ENCODE results near the gene VSIG10L2.

DNA sequence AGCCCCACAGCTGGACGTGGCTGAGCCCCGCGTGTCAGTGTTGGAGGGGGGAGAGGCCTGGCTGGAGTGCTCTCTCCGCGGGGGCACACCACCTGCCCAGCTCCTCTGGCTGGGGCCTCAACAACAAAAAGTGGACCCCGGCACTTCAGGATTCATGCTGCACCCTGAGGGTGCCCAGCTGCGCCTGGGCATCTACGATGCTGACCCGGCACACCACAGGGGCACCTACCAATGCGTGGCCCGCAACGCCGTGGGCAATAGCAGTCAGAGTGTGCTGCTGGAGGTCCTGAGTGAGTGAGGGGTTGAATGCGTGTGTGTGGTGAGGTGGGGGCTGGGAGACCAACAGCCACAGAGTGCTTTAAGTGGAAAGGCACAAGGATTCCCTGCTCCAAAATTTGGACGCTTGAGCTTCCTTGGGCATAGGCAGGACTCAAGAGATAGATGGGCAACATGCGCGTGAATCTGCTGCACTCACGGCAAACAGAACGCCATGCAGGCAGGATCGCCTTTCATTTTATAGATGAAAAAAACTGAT, 7.6 kb downstream of the VSIG10L2 start:
- TF ChIP-seq, protein P1, sequence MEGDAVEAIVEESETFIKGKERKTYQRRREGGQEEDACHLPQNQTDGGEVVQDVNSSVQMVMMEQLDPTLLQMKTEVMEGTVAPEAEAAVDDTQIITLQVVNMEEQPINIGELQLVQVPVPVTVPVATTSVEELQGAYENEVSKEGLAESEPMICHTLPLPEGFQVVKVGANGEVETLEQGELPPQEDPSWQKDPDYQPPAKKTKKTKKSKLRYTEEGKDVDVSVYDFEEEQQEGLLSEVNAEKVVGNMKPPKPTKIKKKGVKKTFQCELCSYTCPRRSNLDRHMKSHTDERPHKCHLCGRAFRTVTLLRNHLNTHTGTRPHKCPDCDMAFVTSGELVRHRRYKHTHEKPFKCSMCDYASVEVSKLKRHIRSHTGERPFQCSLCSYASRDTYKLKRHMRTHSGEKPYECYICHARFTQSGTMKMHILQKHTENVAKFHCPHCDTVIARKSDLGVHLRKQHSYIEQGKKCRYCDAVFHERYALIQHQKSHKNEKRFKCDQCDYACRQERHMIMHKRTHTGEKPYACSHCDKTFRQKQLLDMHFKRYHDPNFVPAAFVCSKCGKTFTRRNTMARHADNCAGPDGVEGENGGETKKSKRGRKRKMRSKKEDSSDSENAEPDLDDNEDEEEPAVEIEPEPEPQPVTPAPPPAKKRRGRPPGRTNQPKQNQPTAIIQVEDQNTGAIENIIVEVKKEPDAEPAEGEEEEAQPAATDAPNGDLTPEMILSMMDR (IDR thresholded peaks at IDR 0.05; ENCODE audit: insufficient read depth, low read length, poor library complexity, severe bottlenecking), result no peak
- TF ChIP-seq EZH2phosphoT487 (conservative IDR thresholded peaks at IDR 0.05; ENCODE audit: low read length), result no peak
